ENCODE results near the gene TMEM200C.
"Not testable (repeated sequence)": the region's sequence is repeated elsewhere in the genome, so short reads cannot be mapped to it uniquely, and the experiment has no call there.

Gene TMEM200C

GRCh38 chr18:5891854-5892215 is 3.5 kb downstream of the TMEM200C start:
- DNase-seq (ENCODE audit: low read depth in 2 of 2) = no peak

- DNase-seq (ENCODE audit: low read depth in 2 of 2) = no peak
These were observed 4.0 kb downstream of the TMEM200C start for GRCh38 chr18:5891184-5891853.

- no peak for DNase-seq (ENCODE audit: low read depth in 2 of 2)
These were observed 4.8 kb downstream of the TMEM200C start for GRCh38 chr18:5890331-5891183.

GRCh38 chr18:5885361-5885760 is 10.0 kb downstream of the TMEM200C start:
- DNase-seq (ENCODE audit: low read depth in 2 of 2) = no peak

- no peak for DNase-seq (ENCODE audit: low read depth in 2 of 2)
These were observed 10.9 kb downstream of the TMEM200C start for GRCh38 chr18:5884375-5884774.

- no peak for DNase-seq (ENCODE audit: low read depth in 2 of 2)
These were observed 15.8 kb downstream of the TMEM200C start for GRCh38 chr18:5879479-5879882.

- DNase-seq (ENCODE audit: low read depth in 2 of 2) = no peak
These were observed 18.4 kb downstream of the TMEM200C start for GRCh38 chr18:5876891-5877290.

- no peak for DNase-seq (ENCODE audit: low read depth in 2 of 2)
These were observed 21.0 kb downstream of the TMEM200C start for GRCh38 chr18:5874336-5874735.

- no peak for DNase-seq (ENCODE audit: low read depth in 2 of 2)
These were observed 22.4 kb downstream of the TMEM200C start for GRCh38 chr18:5872886-5873285.

- DNase-seq (ENCODE audit: low read depth in 2 of 2) = no peak
These were observed 23.9 kb downstream of the TMEM200C start for GRCh38 chr18:5871426-5871825.

- DNase-seq (ENCODE audit: low read depth in 2 of 2) = no peak
These were observed 27.0 kb downstream of the TMEM200C start for GRCh38 chr18:5868218-5868854.

- DNase-seq (ENCODE audit: low read depth in 2 of 2) = no peak
These were observed 29.8 kb downstream of the TMEM200C start for GRCh38 chr18:5865521-5865920.

- not testable (repeated sequence) for DNase-seq (ENCODE audit: low read depth in 2 of 2)
These were observed 33.2 kb downstream of the TMEM200C start for GRCh38 chr18:5862127-5862526.

GRCh38 chr18:5857180-5857579 is 38.1 kb downstream of the TMEM200C start:
- no peak for DNase-seq (ENCODE audit: low read depth in 2 of 2)

- no peak for DNase-seq (ENCODE audit: low read depth in 2 of 2)
These were observed 42.1 kb downstream of the TMEM200C start for GRCh38 chr18:5853253-5853652.

GRCh38 chr18:5851998-5852397 is 43.3 kb downstream of the TMEM200C start:
- no peak for DNase-seq (ENCODE audit: low read depth in 2 of 2)

- no peak for DNase-seq (ENCODE audit: low read depth in 2 of 2)
These were observed 52.7 kb downstream of the TMEM200C start for GRCh38 chr18:5842653-5843052.

GRCh38 chr18:5841518-5841917 is 53.8 kb downstream of the TMEM200C start:
- no peak for DNase-seq (ENCODE audit: low read depth in 2 of 2)

GRCh38 chr18:5840547-5840946 is 54.8 kb downstream of the TMEM200C start:
- DNase-seq (ENCODE audit: low read depth in 2 of 2) = no peak

GRCh38 chr18:5840025-5840424 is 55.3 kb downstream of the TMEM200C start:
- DNase-seq (ENCODE audit: low read depth in 2 of 2) = no peak

GRCh38 chr18:5839102-5839501 is 56.2 kb downstream of the TMEM200C start:
- no peak for DNase-seq (ENCODE audit: low read depth in 2 of 2)
